ENCODE data around the gene CCDC27.
"Not testable (repeated sequence)": the region's sequence is repeated elsewhere in the genome, so short reads cannot be mapped to it uniquely, and the experiment has no call there.

CCDC27 gene

GRCh38 chr1:3796215-3797061, 44.2 kb downstream of the CCDC27 start, which contains the start of gene LRRC47:
Gene LRRC47 (minus strand): TSS chr1:3796498. CDS start chr1:3796476, 22 bp downstream.
- DNase-seq = peak; percentile 82

GRCh38 chr1:3799976-3800685, 47.9 kb downstream of the CCDC27 start:
- no peak for DNase-seq

GRCh38 chr1:3800795-3801194, 48.5 kb downstream of the CCDC27 start:
- DNase-seq = not testable (repeated sequence)

- DNase-seq = no peak
Observed at GRCh38 chr1:3803905-3804626, 51.8 kb downstream of the CCDC27 start.

GRCh38 chr1:3804627-3804944, 52.3 kb downstream of the CCDC27 start:
- not testable (repeated sequence) for DNase-seq

- DNase-seq = no peak
Observed at GRCh38 chr1:3805038-3805437, 52.8 kb downstream of the CCDC27 start.

- DNase-seq = no peak
Observed at GRCh38 chr1:3807769-3808168, 55.5 kb downstream of the CCDC27 start.

GRCh38 chr1:3809680-3810079, 57.4 kb downstream of the CCDC27 start:
- no peak for DNase-seq

- DNase-seq = not testable (repeated sequence)
Observed at GRCh38 chr1:3810149-3810761, 58.0 kb downstream of the CCDC27 start.

GRCh38 chr1:3811595-3811911, 59.3 kb downstream of the CCDC27 start:
- no peak for DNase-seq

GRCh38 chr1:3814065-3814464, 61.8 kb downstream of the CCDC27 start:
- DNase-seq = no peak

- DNase-seq = no peak
Observed at GRCh38 chr1:3814771-3815561, 62.7 kb downstream of the CCDC27 start.

- no peak for DNase-seq
Observed at GRCh38 chr1:3816331-3817137, 64.3 kb downstream of the CCDC27 start.

GRCh38 chr1:3817138-3817740, 65.0 kb downstream of the CCDC27 start:
- DNase-seq = no peak

- DNase-seq = no peak
Observed at GRCh38 chr1:3817821-3818597, 65.8 kb downstream of the CCDC27 start.

GRCh38 chr1:3819771-3820200, 67.5 kb downstream of the CCDC27 start:
- DNase-seq = no peak

- no peak for DNase-seq
Observed at GRCh38 chr1:3820316-3820715, 68.1 kb downstream of the CCDC27 start.

- no peak for DNase-seq
Observed at GRCh38 chr1:3821004-3821403, 68.8 kb downstream of the CCDC27 start.
